ENCODE measurements around the gene SUMO2. TPM values are rescaled to one million over a fixed set of nuclear protein-coding genes. Genes with fewer than 3 reads are reported as not detected.

The SUMO2 gene
- total and polyA plus RNA-seq, 2 donors from 2014 or later: 279 to 315 TPM

DNA sequence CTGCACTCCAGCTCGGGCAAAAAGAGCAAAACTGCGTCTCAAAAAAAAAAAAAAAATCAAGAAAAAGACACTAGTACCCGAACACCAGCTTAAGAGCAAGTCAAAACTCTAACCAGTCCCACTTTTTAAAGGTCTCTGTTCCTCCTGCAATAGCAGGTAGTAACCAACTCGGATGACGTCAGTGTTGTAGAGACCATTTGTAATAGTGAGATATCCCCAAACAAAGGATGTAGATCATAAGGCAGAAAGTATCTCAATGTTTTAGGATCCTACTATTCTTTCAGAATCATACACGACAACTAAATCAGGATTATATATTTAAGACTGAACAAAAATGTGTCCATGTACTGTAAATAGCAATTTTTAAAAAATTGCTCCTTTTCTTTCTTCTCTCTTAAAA is 30.8 kb downstream of the SUMO2 start:
- no peak overlapping the region for H3K27ac ChIP-seq (ENCODE audit: low read depth in 2 of 2, low read length in 2 of 2)
- FAIRE-seq (no peak), DNase-seq (peak in 2 of 5 donors; percentile 61 to 67)
- peaks cover 0 to 9% (median 5%) of the 10 kb centered on the region in 3 donors for H3K4me1 ChIP-seq (ENCODE audit: control insufficient read depth in 2 of 3, insufficient read depth in 2 of 3, low read depth in 1 of 3, low read length in 3 of 3)
- H3K9ac ChIP-seq (ENCODE audit: low read length in 3 of 3): no peak overlapping the region
- intact Hi-C loops (cut with DNase I): no loop called here
- no peak overlapping the region for H3K4me3 ChIP-seq (ENCODE audit: low read length in 3 of 3)
- H3K27me3 ChIP-seq (ENCODE audit: control insufficient read depth, insufficient read depth, low read length): no peaks in the 10 kb centered on the region
- no peaks in the 10 kb centered on the region for H3K36me3 ChIP-seq (ENCODE audit: control insufficient read depth in 2 of 3, insufficient read depth in 3 of 3, low read length in 3 of 3)
- TF ChIP-seq, protein P1, sequence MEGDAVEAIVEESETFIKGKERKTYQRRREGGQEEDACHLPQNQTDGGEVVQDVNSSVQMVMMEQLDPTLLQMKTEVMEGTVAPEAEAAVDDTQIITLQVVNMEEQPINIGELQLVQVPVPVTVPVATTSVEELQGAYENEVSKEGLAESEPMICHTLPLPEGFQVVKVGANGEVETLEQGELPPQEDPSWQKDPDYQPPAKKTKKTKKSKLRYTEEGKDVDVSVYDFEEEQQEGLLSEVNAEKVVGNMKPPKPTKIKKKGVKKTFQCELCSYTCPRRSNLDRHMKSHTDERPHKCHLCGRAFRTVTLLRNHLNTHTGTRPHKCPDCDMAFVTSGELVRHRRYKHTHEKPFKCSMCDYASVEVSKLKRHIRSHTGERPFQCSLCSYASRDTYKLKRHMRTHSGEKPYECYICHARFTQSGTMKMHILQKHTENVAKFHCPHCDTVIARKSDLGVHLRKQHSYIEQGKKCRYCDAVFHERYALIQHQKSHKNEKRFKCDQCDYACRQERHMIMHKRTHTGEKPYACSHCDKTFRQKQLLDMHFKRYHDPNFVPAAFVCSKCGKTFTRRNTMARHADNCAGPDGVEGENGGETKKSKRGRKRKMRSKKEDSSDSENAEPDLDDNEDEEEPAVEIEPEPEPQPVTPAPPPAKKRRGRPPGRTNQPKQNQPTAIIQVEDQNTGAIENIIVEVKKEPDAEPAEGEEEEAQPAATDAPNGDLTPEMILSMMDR (IDR thresholded peaks at IDR 0.05; ENCODE audit: borderline replicate concordance, extremely low read depth, insufficient read depth): no peak
- H3K9me3 ChIP-seq (ENCODE audit: control insufficient read depth in 2 of 3, insufficient read depth in 1 of 3, low read length in 3 of 3): no peaks in the 10 kb centered on the region

DNA sequence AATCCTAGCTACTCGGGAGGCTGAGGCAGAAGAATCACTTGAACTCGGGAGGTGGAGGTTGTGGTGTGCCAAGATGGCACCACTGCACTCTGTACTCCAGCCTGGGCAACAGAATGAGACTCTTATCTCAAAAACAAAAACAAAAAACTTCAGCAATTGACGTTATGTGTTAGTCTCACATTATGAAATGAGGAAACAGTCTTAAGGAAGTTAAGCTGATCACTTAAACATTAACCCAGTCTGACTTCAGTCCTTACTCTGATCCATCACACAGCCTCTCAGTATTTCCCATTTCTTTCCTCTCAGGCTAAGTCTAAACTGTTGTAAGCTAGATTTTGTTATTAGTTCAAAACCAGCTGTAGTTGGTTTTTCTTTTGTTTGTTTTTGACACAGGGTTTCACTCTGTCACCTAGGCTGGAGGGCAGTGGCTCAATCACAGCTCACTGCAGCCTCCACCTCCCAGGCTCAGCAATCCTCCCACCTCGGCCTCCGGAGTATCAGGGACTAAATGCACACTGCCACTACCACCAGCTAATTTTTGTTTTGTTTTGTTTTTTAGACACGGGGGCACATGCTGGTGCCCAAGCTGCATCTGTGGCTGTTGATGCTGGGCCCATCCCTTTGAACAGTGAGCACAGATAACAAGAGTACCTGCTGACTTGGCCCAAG is 34.7 kb downstream of the SUMO2 start:
- peaks cover 0 to 4% (median 0%) of the 10 kb centered on the region in 3 donors for H3K4me1 ChIP-seq (ENCODE audit: control insufficient read depth in 2 of 3, insufficient read depth in 2 of 3, low read depth in 1 of 3, low read length in 3 of 3)
- H3K9ac ChIP-seq (ENCODE audit: low read length in 3 of 3): no peak overlapping the region
- H3K36me3 ChIP-seq (ENCODE audit: control insufficient read depth in 2 of 3, insufficient read depth in 3 of 3, low read length in 3 of 3): peaks cover 0 to 4% (median 3%) of the 10 kb centered on the region in 3 donors
- no peak overlapping the region for H3K27ac ChIP-seq (ENCODE audit: low read depth in 2 of 2, low read length in 2 of 2)
- DNase-seq: no peak
- no peak overlapping the region for H3K4me3 ChIP-seq (ENCODE audit: low read length in 3 of 3)
- no peaks in the 10 kb centered on the region for H3K9me3 ChIP-seq (ENCODE audit: control insufficient read depth in 2 of 3, insufficient read depth in 1 of 3, low read length in 3 of 3)
- no peak for FAIRE-seq
- TF ChIP-seq, protein P1 (IDR thresholded peaks at IDR 0.05; ENCODE audit: borderline replicate concordance, extremely low read depth, insufficient read depth): no peak
- intact Hi-C loops (cut with DNase I): no loop called here
- H3K27me3 ChIP-seq (ENCODE audit: control insufficient read depth, insufficient read depth, low read length): no peaks in the 10 kb centered on the region

DNA sequence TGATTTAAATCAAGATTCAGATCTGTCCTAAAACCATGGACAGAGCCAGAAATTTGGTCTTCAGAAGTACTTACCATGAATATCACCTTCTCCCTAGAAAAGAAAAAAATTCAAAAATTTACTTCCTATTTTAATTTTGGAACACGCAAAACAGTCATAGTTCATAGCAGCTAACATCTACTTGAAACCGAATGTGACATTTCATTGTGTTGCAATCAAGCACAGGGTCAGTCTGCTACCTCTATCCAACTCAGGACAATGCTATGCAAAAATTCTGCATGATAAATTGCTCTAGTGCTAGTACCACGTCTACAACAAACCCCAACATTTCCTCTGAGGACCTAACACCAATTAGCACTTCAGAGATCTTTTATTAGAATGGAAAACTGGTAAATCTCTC is 36.2 kb downstream of the SUMO2 start:
- intact Hi-C loops (cut with DNase I): no loop called here
- Histone ChIP-seq H3K27me3 (ENCODE audit: control insufficient read depth, insufficient read depth, low read length) (no peaks in the 10 kb centered on the region), H3K27ac (ENCODE audit: low read depth in 2 of 2, low read length in 2 of 2) (no peak overlapping the region), H3K36me3 (ENCODE audit: control insufficient read depth in 2 of 3, insufficient read depth in 3 of 3, low read length in 3 of 3) (peaks cover 0 to 4% (median 3%) of the 10 kb centered on the region in 3 donors), H3K9ac (ENCODE audit: low read length in 3 of 3) (no peak overlapping the region), H3K4me3 (ENCODE audit: low read length in 3 of 3) (no peak overlapping the region), H3K4me1 (ENCODE audit: control insufficient read depth in 2 of 3, insufficient read depth in 2 of 3, low read depth in 1 of 3, low read length in 3 of 3) (peaks cover 0 to 3% (median 0%) of the 10 kb centered on the region in 3 donors), H3K9me3 (ENCODE audit: control insufficient read depth in 2 of 3, insufficient read depth in 1 of 3, low read length in 3 of 3) (no peaks in the 10 kb centered on the region)
- DNase-seq (no peak), FAIRE-seq (no peak)
- TF ChIP-seq, protein P1 (IDR thresholded peaks at IDR 0.05; ENCODE audit: borderline replicate concordance, extremely low read depth, insufficient read depth): no peak
